ENCODE measurements around the gene TUBA4A. TPM values are rescaled to one million over a fixed set of nuclear protein-coding genes. Genes with fewer than 3 reads are reported as not detected.

Gene TUBA4A
- polyA plus RNA-seq, 5 donors: 24.7 to 51.2 (median 38.0) TPM

Other genes with a start within 250 kb of the TUBA4A start
- 1 to 10 TPM in 4 of 5 donors, under 1 TPM in 1; 0.60 to 4.5 (median 3.1) TPM for gene CFAP65, start 212.4 kb downstream of the TUBA4A start, polyA plus RNA-seq (ENCODE audit: insufficient read depth in 1 of 5, insufficient read length in 5 of 5, low replicate concordance in 1 of 5)
- 1 to 10 TPM; 1.2 to 3.7 (median 2.1) TPM for gene IHH, start 193.0 kb downstream of the TUBA4A start, polyA plus RNA-seq (ENCODE audit: insufficient read depth in 1 of 5, insufficient read length in 5 of 5, low replicate concordance in 1 of 5)
- 10 to 100 TPM; 14.8 to 20.9 (median 17.5) TPM for gene NHEJ1, start 93.1 kb downstream of the TUBA4A start, polyA plus RNA-seq (ENCODE audit: insufficient read depth in 1 of 5, insufficient read length in 5 of 5, low replicate concordance in 1 of 5)
- gene SLC23A3, start 83.9 kb downstream of the TUBA4A start, polyA plus RNA-seq (ENCODE audit: insufficient read depth in 1 of 5, insufficient read length in 5 of 5, low replicate concordance in 1 of 5): 1 to 10 TPM; 3.6 to 4.8 (median 3.9) TPM
- 10 to 100 TPM; 35.5 to 46.1 (median 38.5) TPM for gene CNPPD1, start 77.0 kb downstream of the TUBA4A start, polyA plus RNA-seq (ENCODE audit: insufficient read depth in 1 of 5, insufficient read length in 5 of 5, low replicate concordance in 1 of 5)
- 10 to 100 TPM; 73.4 to 88.4 (median 80.1) TPM for gene RETREG2, start 75.6 kb downstream of the TUBA4A start, polyA plus RNA-seq (ENCODE audit: insufficient read depth in 1 of 5, insufficient read length in 5 of 5, low replicate concordance in 1 of 5)
- gene ZFAND2B, start 47.1 kb downstream of the TUBA4A start, polyA plus RNA-seq (ENCODE audit: insufficient read depth in 1 of 5, insufficient read length in 5 of 5, low replicate concordance in 1 of 5): 10 to 100 TPM; 31.5 to 45.9 (median 35.8) TPM
- gene ABCB6, start 35.0 kb downstream of the TUBA4A start, polyA plus RNA-seq (ENCODE audit: insufficient read depth in 1 of 5, insufficient read length in 5 of 5, low replicate concordance in 1 of 5): 10 to 100 TPM; 25.4 to 41.5 (median 30.1) TPM
- 10 to 100 TPM; 38.7 to 44.8 (median 40.3) TPM for gene ATG9A, start 24.3 kb downstream of the TUBA4A start, polyA plus RNA-seq (ENCODE audit: insufficient read depth in 1 of 5, insufficient read length in 5 of 5, low replicate concordance in 1 of 5)
- gene ANKZF1, start 24.1 kb downstream of the TUBA4A start, polyA plus RNA-seq (ENCODE audit: insufficient read depth in 1 of 5, insufficient read length in 5 of 5, low replicate concordance in 1 of 5): 10 to 100 TPM; 58.2 to 87.0 (median 64.9) TPM
- gene GLB1L, start 8.5 kb downstream of the TUBA4A start, polyA plus RNA-seq (ENCODE audit: insufficient read depth in 1 of 5, insufficient read length in 5 of 5, low replicate concordance in 1 of 5): 10 to 100 TPM; 11.2 to 17.4 (median 15.2) TPM
- gene STK16, start 8.4 kb downstream of the TUBA4A start, polyA plus RNA-seq (ENCODE audit: insufficient read depth in 1 of 5, insufficient read length in 5 of 5, low replicate concordance in 1 of 5): 10 to 100 TPM; 32.1 to 36.2 (median 35.2) TPM
- 1 to 10 TPM in 4 of 5 donors, under 1 TPM in 1; 0.34 to 5.7 (median 4.3) TPM for gene TUBA4B, start 675 bp downstream of the TUBA4A start, polyA plus RNA-seq (ENCODE audit: insufficient read depth in 1 of 5, insufficient read length in 5 of 5, low replicate concordance in 1 of 5)
- 10 to 100 TPM; 56.5 to 81.6 (median 74.9) TPM for gene DNAJB2, start 25.4 kb upstream of the TUBA4A start, polyA plus RNA-seq (ENCODE audit: insufficient read depth in 1 of 5, insufficient read length in 5 of 5, low replicate concordance in 1 of 5)
- 1 to 10 TPM in 2 of 5 donors, under 1 TPM in 3; 0.30 to 1.2 (median 0.69) TPM for gene PTPRN, start 55.5 kb upstream of the TUBA4A start, polyA plus RNA-seq (ENCODE audit: insufficient read depth in 1 of 5, insufficient read length in 5 of 5, low replicate concordance in 1 of 5)
- not detected for gene RESP18, start 78.8 kb upstream of the TUBA4A start, polyA plus RNA-seq (ENCODE audit: insufficient read depth in 1 of 5, insufficient read length in 5 of 5, low replicate concordance in 1 of 5)
- 10 to 100 TPM; 48.3 to 89.7 (median 71.3) TPM for gene DNPEP, start 134.0 kb upstream of the TUBA4A start, polyA plus RNA-seq (ENCODE audit: insufficient read depth in 1 of 5, insufficient read length in 5 of 5, low replicate concordance in 1 of 5)
- 100 to 1,000 TPM in 1 of 5 donors, 10 to 100 TPM in 4; 10.2 to 190 (median 32.6) TPM for gene DES, start 164.5 kb upstream of the TUBA4A start, polyA plus RNA-seq (ENCODE audit: insufficient read depth in 1 of 5, insufficient read length in 5 of 5, low replicate concordance in 1 of 5)
- gene SPEG, start 180.9 kb upstream of the TUBA4A start, polyA plus RNA-seq (ENCODE audit: insufficient read depth in 1 of 5, insufficient read length in 5 of 5, low replicate concordance in 1 of 5): 10 to 100 TPM; 18.1 to 35.5 (median 33.7) TPM
- 10 to 100 TPM; 20.3 to 28.8 (median 24.8) TPM for gene GMPPA, start 245.0 kb upstream of the TUBA4A start, polyA plus RNA-seq (ENCODE audit: insufficient read depth in 1 of 5, insufficient read length in 5 of 5, low replicate concordance in 1 of 5)

Data from right lung (tissue), 5 donors.